Measurements from ENCODE around the gene ACBD3. TPM values are rescaled to one million over a fixed set of nuclear protein-coding genes. Genes with fewer than 3 reads are reported as not detected.

Gene ACBD3
- total and polyA plus RNA-seq, 10 of the 15 experiments (the other 5 are each of a cell fraction or from before 2014, with no cell fraction given): 7.5 to 27.9 (median 20.3) TPM

DNA sequence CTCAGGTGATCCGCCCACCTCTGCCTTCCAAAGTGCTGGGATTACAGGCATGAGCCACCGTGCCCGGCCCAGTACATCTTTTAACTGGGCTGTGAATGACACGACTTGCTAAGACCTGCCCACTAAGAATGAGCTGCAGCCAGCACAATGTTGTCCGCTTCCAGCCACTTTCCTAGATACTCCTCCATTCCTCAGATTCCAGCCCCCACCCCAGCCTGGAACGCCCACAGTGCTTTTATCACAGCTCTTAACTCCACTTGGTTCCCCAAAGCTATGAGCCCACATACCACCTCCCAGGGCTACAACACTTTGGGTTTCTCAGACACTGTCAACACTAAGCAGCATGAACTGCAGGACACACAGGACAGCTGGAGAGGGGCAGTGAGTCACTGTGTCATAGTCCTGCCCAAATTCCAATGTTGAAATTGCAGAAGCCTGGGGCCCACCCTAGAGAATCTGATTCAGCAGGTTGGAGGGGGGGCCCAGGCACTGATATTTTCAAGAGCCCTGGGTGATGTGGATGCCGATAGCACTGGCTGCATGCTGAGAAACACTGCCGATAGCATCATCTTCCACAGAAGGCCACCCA is 58.0 kb downstream of the ACBD3 start:
- no peaks in the 10 kb centered on the region for H3K27me3 ChIP-seq (replicated peaks in 1 of 2; ENCODE audit: control insufficient read depth in 2 of 2, insufficient read depth in 2 of 2, low read length in 1 of 2)
- RAD21 ChIA-PET (ENCODE audit: unreplicated experiment): interaction anchor here (1.0 to 4.3 kb wide), 7 partner anchors 25 to 204 kb away, joined by 3 to 81 read pairs (median 5); no protein-coding TSS in a partner anchor
- no peaks in the 10 kb centered on the region for H4K20me1 ChIP-seq (ENCODE audit: control insufficient read depth, insufficient read depth)
- H3K9ac ChIP-seq (ENCODE audit: control insufficient read depth, insufficient read depth, low read length): peak overlapping the region; percentile 75; the same call in 1 of the 2 replicates
- WGBS (ENCODE audit: insufficient coverage, insufficient replicate concordance, low lambda C conversion rate, missing lambda C conversion rate): 53% methylated on average over 8 of the region's 8 CpGs
- CTCF ChIA-PET: interaction anchor here (1.1 to 12.3 kb wide), 9 partner anchors 37 to 279 kb away, joined by 3 to 505 read pairs (median 4); partner anchors contain the start of genes H3-3A, LIN9 and PARP1
- no peak overlapping the region for H2AFZ ChIP-seq (ENCODE audit: control insufficient read depth, low read depth, low read length)
- POLR2A ChIA-PET: interaction anchor here (0.7 to 3.3 kb wide), 6 partner anchors 18 to 280 kb away, joined by 3 to 19 read pairs (median 4); partner anchors contain the start of genes PARP1 and SDE2
- FAIRE-seq (no peak), ATAC-seq (no peak), DNase-seq (ENCODE audit: low read depth, low spot score) (no peak)
- in situ Hi-C loops (cut with MboI): no loop called here
- H3K27ac ChIP-seq (ENCODE audit: control insufficient read depth, insufficient read depth): peak overlapping the region; percentile 79
- peaks cover 41% of the 10 kb centered on the region for H3K4me1 ChIP-seq (ENCODE audit: control insufficient read depth, insufficient read depth, low read length)
- H3K79me2 ChIP-seq (ENCODE audit: control insufficient read depth, insufficient read depth, low read length): no peaks in the 10 kb centered on the region
- H3K4me3 ChIP-seq: peak overlapping the region; percentile 70
- TF ChIP-seq JUND (IDR thresholded peaks at IDR 0.05; ENCODE audit: low read depth, low read length) (no peak), ZNF24 (IDR thresholded peaks at IDR 0.05) (no peak), RCOR1 (conservative IDR thresholded peaks at IDR 0.05; ENCODE audit: low read depth, low read length) (no peak), WRNIP1 (IDR thresholded peaks at IDR 0.05; ENCODE audit: borderline replicate concordance, low read depth, low read length) (no peak), RB1 (IDR thresholded peaks at IDR 0.05; ENCODE audit: borderline replicate concordance) (no peak), TCF3 (IDR thresholded peaks at IDR 0.05; ENCODE audit: borderline replicate concordance, insufficient read depth, low read depth, low read length) (no peak), NFYA (IDR thresholded peaks at IDR 0.05; ENCODE audit: borderline replicate concordance, low read depth, low read length) (no peak), HDAC6 (IDR thresholded peaks at IDR 0.05; ENCODE audit: unreplicated experiment) (no peak), NFXL1 (IDR thresholded peaks at IDR 0.05; ENCODE audit: borderline replicate concordance) (no peak), CBX5 (IDR thresholded peaks at IDR 0.05; ENCODE audit: low read depth) (no peak), SREBF2 (IDR thresholded peaks at IDR 0.05; ENCODE audit: low read length) (no peak), POLR2AphosphoS5 (IDR thresholded peaks at IDR 0.05; ENCODE audit: low read length) (no peak), MTA3 (IDR thresholded peaks at IDR 0.05; ENCODE audit: borderline replicate concordance, low read length) (no peak), TAF1 (IDR thresholded peaks at IDR 0.05; ENCODE audit: borderline replicate concordance, low read depth, low read length) (no peak), GABPA (IDR thresholded peaks at IDR 0.05; ENCODE audit: low read depth) (no peak)
- TF ChIP-seq, protein P1, sequence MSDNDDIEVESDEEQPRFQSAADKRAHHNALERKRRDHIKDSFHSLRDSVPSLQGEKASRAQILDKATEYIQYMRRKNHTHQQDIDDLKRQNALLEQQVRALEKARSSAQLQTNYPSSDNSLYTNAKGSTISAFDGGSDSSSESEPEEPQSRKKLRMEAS (IDR thresholded peaks at IDR 0.05; ENCODE audit: low read depth, low read length): no peak
- peak overlapping the region; percentile 67 for H3K4me2 ChIP-seq (ENCODE audit: control insufficient read depth, insufficient read depth)
- H3K9me3 ChIP-seq (replicated peaks; ENCODE audit: control insufficient read depth, insufficient read depth, low read length): no peaks in the 10 kb centered on the region; the same call in 2 of the 3 replicates
- SMC1A ChIA-PET (ENCODE audit: uncharacterized antibody, unreplicated experiment): interaction anchor here (0.6 to 7.1 kb wide), 12 partner anchors 18 to 278 kb away, joined by 3 to 213 read pairs (median 3); partner anchors contain the start of genes LIN9 and PARP1
- intact Hi-C loops (cut with micrococcal nuclease; ENCODE audit: unreplicated experiment): loop anchor here (5.0 to 10.0 kb wide), 4 partner anchors 34 to 476 kb away; partner anchors contain the start of genes LIN9 and PARP1
- no peaks in the 10 kb centered on the region for H3K36me3 ChIP-seq (ENCODE audit: control insufficient read depth in 2 of 2, insufficient read depth in 2 of 2, low read length in 1 of 2)
- TSS peak; percentile 95 for BruUV-seq (replicated peaks)

Measured in GM12878 (cell line).